Measurements from ENCODE around the gene MRPS34. TPM values are rescaled to one million over a fixed set of nuclear protein-coding genes. Genes with fewer than 3 reads are reported as not detected.
"Not testable (repeated sequence)": the region's sequence is repeated elsewhere in the genome, so short reads cannot be mapped to it uniquely, and the experiment has no call there.

MRPS34 gene
- total RNA-seq, 4 donors from 2014 or later: 56.8 to 84.2 (median 78.6) TPM

- ATAC-seq (ENCODE audit: low FRiP score) (no peak), DNase-seq (ENCODE audit: low spot score) (no peak)
- TF ChIP-seq CTCF (IDR thresholded peaks at IDR 0.05): no peak
Observed at GRCh38 chr16:1743376-1744337, 29.3 kb downstream of the MRPS34 start.

- no peak for ATAC-seq (ENCODE audit: low FRiP score)
- TF ChIP-seq CTCF (IDR thresholded peaks at IDR 0.05): no peak
- no peak for DNase-seq (ENCODE audit: low spot score)
Observed at GRCh38 chr16:1741553-1742165, 31.3 kb downstream of the MRPS34 start.

GRCh38 chr16:1740781-1741490, 32.0 kb downstream of the MRPS34 start:
- TF ChIP-seq CTCF (IDR thresholded peaks at IDR 0.05): no peak
- DNase-seq (ENCODE audit: low spot score): no peak
- no peak for ATAC-seq (ENCODE audit: low FRiP score)

- ATAC-seq (ENCODE audit: low FRiP score): no peak
- TF ChIP-seq CTCF (IDR thresholded peaks at IDR 0.05): no peak
- DNase-seq (ENCODE audit: low spot score): no peak
Observed at GRCh38 chr16:1740234-1740633, 32.7 kb downstream of the MRPS34 start.

GRCh38 chr16:1734816-1735215, 38.1 kb downstream of the MRPS34 start:
- no peak for TF ChIP-seq CTCF (IDR thresholded peaks at IDR 0.05)
- ATAC-seq (ENCODE audit: low FRiP score) (peak; percentile 10), DNase-seq (ENCODE audit: low spot score) (no peak)

GRCh38 chr16:1734123-1734522, 38.8 kb downstream of the MRPS34 start:
- no peak for TF ChIP-seq CTCF (IDR thresholded peaks at IDR 0.05)
- ATAC-seq (ENCODE audit: low FRiP score): no peak
- DNase-seq (ENCODE audit: low spot score): no peak

GRCh38 chr16:1732551-1732987, 40.4 kb downstream of the MRPS34 start:
- ATAC-seq (ENCODE audit: low FRiP score): not testable (repeated sequence)

More at GRCh38 chr16:1732551-1732987, 40.4 kb downstream of the MRPS34 start:
- DNase-seq (ENCODE audit: low spot score): not testable (repeated sequence)
